GM21825 (cell line): ENCODE data around the gene IRF9.
A peak's percentile ranks its signal among the peaks of the same experiment; 100 is the strongest.

Experiments used
- ATAC-seq: cut with Tn5 transposase; IDR thresholded peaks from one replicate; pipeline ENCODE4 v1.9.1; 2021; ENCODE audit warnings: mild to moderate bottlenecking, moderate library complexity; ENCODE audit not compliant: unreplicated experiment

IRF9 gene

GRCh38 chr14:24131549-24131966 lies 29.5 kb upstream of the IRF9 start:
- ATAC-seq = no peak

- ATAC-seq = no peak
These were observed 28.9 kb upstream of the IRF9 start for GRCh38 chr14:24132061-24132685.

DNA sequence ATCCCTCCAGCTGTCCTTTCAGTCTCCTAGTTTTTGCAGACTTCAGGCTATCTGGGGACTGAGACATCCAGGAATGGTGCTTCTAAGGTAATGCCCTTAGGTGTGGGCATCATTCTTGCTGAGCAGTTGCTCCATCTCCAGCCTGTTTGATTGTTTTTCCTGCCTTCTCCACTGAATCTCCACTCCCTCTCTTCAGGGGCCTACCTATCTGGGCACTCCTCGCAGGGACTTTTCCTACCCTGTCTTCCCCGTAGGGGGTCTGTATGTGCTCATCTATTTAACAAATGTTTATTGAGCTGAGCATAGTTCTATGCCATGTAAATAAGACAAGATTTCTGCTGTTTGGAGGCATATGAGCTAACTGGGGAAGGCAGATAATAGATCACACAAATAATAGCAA lies 28.1 kb upstream of the IRF9 start:
- no peak for ATAC-seq

DNA sequence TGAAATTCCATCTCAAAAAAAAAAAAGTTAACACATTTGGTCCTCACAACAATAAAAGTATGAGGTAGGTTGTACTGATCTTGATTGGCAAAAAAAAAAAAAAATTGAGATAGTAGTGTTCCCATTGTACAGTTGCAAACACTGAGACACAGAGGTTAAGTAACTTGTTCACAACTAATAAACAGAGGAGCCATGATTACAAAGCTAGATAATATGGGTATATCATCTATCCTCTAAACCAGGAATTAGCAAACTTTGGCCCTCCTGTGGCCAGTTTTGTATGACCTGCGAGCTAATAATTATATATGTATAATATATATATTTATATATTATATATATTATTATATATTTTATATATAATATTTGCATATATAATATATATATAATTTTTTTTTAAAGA lies 27.3 kb upstream of the IRF9 start:
- ATAC-seq = no peak

GRCh38 chr14:24135584-24135833 lies 25.6 kb upstream of the IRF9 start:
- no peak for ATAC-seq

DNA sequence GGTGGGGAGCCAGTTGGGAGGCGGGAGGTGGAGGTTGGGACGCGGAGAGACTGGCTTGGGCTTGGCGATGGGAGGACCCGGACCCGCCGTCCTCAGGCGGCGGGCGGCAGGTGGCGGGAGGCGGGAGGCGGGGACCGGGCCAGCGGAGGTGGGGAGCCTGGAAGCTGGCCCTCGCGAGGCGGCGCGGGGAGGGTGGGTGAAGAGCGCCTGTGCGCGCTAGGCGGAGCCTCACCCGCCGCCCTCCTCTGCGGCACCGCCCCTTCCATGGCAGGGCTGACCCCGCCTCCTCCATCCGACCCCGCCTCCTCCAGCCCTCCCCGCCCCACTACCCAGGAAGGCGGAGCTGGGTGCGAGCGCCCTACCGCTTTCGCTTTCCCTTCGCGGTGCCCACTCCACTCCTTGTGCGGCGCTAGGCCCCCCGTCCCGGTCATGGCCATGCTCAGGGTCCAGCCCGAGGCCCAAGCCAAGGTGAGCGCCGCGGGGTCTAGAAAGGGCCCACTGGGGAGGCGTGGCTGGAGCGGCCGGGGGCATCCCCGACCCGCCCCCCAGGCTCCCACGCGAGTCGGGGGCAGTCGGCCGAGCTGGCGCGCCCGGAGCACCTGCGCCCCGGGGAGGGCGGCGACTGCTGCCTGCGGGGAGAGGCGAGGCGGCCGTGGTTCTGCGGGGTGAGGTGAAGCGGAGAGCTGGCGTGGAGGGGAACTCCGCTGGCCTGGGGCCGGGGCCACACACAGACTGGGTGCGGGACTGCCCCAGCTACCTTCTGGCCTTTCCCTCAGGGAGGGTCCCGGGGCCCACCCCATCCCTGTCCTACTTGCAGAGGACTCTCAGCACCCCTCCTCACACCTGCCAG lies 25.0 kb upstream of the IRF9 start, which contains the start of gene PSME1:
PSME1 (plus strand) TSS at position 361 of the 850 bp plus-strand sequence; CDS start at position 430, 69 bp downstream.
- peak; percentile 84 for ATAC-seq

GRCh38 chr14:24136684-24137528 lies 24.2 kb upstream of the IRF9 start:
- no peak for ATAC-seq

DNA sequence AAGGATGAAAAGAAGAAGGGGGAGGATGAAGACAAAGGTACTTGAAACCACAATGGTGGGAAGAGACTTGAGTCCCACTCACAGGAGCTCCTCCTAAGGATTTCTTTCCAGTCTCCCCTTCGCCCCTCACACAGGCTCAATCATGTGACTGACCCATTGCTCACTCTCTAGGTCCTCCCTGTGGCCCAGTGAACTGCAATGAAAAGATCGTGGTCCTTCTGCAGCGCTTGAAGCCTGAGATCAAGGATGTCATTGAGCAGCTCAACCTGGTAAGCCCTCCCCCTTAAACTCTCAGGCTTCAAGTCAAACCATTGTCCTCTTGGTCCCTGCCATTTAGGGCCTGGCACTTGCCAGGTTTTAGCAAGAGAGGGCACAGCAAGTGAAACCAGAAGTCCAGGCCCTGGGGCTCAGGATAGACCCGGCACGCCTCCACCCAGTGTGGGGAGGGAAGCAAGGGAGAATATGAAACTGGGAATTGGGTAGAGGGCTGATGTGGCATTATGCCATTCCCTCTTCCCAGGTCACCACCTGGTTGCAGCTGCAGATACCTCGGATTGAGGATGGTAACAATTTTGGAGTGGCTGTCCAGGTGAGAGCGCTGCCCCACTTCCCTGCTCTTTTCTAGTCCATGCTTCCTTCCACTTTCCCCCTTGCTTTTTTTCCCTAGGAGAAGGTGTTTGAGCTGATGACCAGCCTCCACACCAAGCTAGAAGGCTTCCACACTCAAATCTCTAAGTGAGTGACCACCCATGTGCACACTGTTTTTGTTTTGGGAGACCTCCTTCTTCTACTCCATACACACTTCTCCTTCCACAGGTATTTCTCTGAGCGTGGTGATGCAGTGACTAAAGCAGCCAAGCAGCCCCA lies 23.3 kb upstream of the IRF9 start:
- ATAC-seq = no peak

- no peak for ATAC-seq
These were observed 22.4 kb upstream of the IRF9 start for GRCh38 chr14:24138396-24139271.

DNA sequence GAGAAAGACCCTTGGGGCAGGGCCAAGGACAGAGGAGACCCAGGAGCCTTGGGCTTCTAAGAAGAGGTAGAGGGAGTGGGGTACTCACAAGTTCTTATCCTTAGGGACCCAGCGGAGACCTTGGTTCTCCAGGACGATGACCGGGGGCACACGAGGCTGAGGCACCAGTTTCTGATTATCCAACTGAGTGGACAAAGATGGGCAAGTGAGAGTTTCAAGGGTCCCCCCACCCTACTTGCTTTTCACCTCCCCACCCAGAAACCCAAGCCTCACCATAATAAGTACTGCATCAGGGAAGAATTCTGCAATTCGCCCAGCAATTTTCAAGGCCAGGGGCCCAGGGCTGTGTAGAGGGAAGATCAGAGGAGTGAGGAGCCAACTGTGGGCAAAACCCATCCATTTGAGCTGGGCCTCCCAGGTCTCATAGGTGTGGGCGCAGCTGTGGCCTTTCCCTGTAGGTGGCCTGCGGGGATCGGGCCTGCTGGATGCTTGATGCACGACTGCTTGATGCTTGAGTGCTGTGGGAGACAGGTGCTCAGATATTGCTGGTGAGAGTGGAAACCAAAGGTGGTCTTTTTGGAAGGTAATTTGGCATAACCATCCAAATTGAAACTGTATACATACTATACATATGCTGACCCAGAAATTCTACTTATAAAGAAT lies 21.7 kb upstream of the IRF9 start:
- no peak for ATAC-seq

- ATAC-seq = peak; percentile 78
These were observed 19.8 kb upstream of the IRF9 start, which contains the start of gene EMC9 for GRCh38 chr14:24141097-24141880. Gene EMC9 (minus strand): TSS chr14:24141591. CDS start chr14:24141304, 287 bp downstream.

GRCh38 chr14:24143511-24143910 lies 17.6 kb upstream of the IRF9 start:
- ATAC-seq = no peak

GRCh38 chr14:24144451-24144850 lies 16.6 kb upstream of the IRF9 start:
- ATAC-seq = no peak

- ATAC-seq = no peak
These were observed 15.8 kb upstream of the IRF9 start for GRCh38 chr14:24145219-24145618.

DNA sequence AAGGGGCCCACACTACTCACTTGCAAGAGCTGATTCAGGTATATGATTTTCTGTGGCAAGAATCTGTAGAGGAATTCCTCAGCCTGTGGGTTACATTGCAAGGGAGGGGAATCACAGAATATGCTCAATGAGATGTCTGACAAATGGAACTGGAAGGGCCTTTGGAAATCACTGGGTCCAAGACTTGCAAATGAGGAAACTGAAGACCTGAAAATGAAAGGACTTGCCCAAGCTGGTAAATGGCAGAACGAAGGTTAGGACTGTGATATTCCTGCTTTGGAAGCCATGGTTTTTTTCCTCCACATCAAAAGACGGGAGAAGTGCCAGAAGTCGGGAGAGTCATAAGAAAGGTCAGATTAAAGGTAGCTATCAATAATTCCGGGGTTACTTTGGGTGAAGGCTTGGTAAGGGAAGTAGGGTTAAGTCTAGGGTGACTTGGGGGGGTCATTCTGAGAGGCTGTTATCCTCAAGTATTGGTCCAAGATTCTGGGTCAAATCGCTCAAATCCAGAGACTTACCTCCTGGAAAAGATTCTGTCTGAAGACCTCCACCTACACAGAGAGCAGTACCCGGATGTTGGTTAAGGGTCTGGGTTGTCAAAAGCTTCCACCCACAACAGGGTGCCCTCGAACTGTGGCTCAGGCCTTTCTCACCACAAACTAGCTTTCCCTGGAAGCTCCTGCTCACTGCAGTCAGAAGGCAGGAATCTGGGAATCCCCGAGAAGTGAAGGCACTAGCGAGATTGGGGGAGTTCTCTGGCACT lies 15.2 kb upstream of the IRF9 start:
- no peak for ATAC-seq

GRCh38 chr14:24146453-24146977 lies 14.6 kb upstream of the IRF9 start, which contains the start of gene PSME2:
Gene PSME2 (minus strand): TSS chr14:24146610. CDS start chr14:24146581, 29 bp downstream.
- peak; percentile 57 for ATAC-seq
